PC-9 (cell line): Measurements from ENCODE around the gene SYK.

ENCODE experiments used
- EZH2 ChIP-seq: fragments of 200-600 bp; sonication (generic); IDR thresholded peaks from 2 replicates; pipeline ENCODE4 v1.8.0; 2017; ENCODE audit warnings: antibody characterized with exemption, low read depth
- TF ChIP-seq, protein P1 (sequence below): fragments of 200-600 bp; sonication (generic); conservative IDR thresholded peaks from 2 replicates; pipeline ENCODE4 v1.6.1; 2017; ENCODE audit warnings: mixed run types, antibody characterized with exemption, mild to moderate bottlenecking, moderate library complexity

- TF ChIP-seq, protein P1, sequence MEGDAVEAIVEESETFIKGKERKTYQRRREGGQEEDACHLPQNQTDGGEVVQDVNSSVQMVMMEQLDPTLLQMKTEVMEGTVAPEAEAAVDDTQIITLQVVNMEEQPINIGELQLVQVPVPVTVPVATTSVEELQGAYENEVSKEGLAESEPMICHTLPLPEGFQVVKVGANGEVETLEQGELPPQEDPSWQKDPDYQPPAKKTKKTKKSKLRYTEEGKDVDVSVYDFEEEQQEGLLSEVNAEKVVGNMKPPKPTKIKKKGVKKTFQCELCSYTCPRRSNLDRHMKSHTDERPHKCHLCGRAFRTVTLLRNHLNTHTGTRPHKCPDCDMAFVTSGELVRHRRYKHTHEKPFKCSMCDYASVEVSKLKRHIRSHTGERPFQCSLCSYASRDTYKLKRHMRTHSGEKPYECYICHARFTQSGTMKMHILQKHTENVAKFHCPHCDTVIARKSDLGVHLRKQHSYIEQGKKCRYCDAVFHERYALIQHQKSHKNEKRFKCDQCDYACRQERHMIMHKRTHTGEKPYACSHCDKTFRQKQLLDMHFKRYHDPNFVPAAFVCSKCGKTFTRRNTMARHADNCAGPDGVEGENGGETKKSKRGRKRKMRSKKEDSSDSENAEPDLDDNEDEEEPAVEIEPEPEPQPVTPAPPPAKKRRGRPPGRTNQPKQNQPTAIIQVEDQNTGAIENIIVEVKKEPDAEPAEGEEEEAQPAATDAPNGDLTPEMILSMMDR: no peak
- TF ChIP-seq EZH2: no peak
Observed at GRCh38 chr9:90899287-90899686, 97.7 kb downstream of the SYK start.
